ENCODE results near the gene FLNB.

The FLNB gene

GRCh38 chr3:58104151-58104550 is 95.9 kb downstream of the FLNB start:
- no peak for DNase-seq
- H3K27me3 ChIP-seq: no peaks in the 10 kb centered on the region
- no peak for TF ChIP-seq CTCF (IDR thresholded peaks at IDR 0.05; ENCODE audit: low read depth, low read length)
- H3K4me1 ChIP-seq: no peaks in the 10 kb centered on the region
- H3K4me3 ChIP-seq (ENCODE audit: low read depth, low read length): no peak overlapping the region
- no peaks in the 10 kb centered on the region for H3K36me3 ChIP-seq
- H3K9me3 ChIP-seq: no peaks in the 10 kb centered on the region

- Histone ChIP-seq H3K9me3 (no peaks in the 10 kb centered on the region), H3K27me3 (no peaks in the 10 kb centered on the region), H3K4me3 (ENCODE audit: low read depth, low read length) (no peak overlapping the region), H3K4me1 (no peaks in the 10 kb centered on the region), H3K36me3 (no peaks in the 10 kb centered on the region; the same call in 1 of the 2 replicates)
- DNase-seq: no peak
- no peak for TF ChIP-seq CTCF (IDR thresholded peaks at IDR 0.05; ENCODE audit: low read depth, low read length)
Observed at GRCh38 chr3:58104712-58105111, 96.5 kb downstream of the FLNB start.

- H3K4me3 ChIP-seq (ENCODE audit: low read depth, low read length): no peak overlapping the region
- no peak for DNase-seq
- H3K36me3 ChIP-seq: no peaks in the 10 kb centered on the region; the same call in 1 of the 2 replicates
- no peaks in the 10 kb centered on the region for H3K27me3 ChIP-seq
- H3K4me1 ChIP-seq: no peaks in the 10 kb centered on the region
- H3K9me3 ChIP-seq: no peaks in the 10 kb centered on the region
- no peak for TF ChIP-seq CTCF (IDR thresholded peaks at IDR 0.05; ENCODE audit: low read depth, low read length)
Observed at GRCh38 chr3:58105196-58105595, 97.0 kb downstream of the FLNB start.

GRCh38 chr3:58106061-58106460 is 97.8 kb downstream of the FLNB start:
- Histone ChIP-seq H3K4me1 (no peaks in the 10 kb centered on the region), H3K9me3 (no peaks in the 10 kb centered on the region), H3K36me3 (no peaks in the 10 kb centered on the region; the same call in 1 of the 2 replicates), H3K27me3 (no peaks in the 10 kb centered on the region), H3K4me3 (ENCODE audit: low read depth, low read length) (no peak overlapping the region)
- DNase-seq: no peak
- TF ChIP-seq CTCF (IDR thresholded peaks at IDR 0.05; ENCODE audit: low read depth, low read length): no peak

GRCh38 chr3:58106640-58107039 is 98.4 kb downstream of the FLNB start:
- H3K36me3 ChIP-seq: no peaks in the 10 kb centered on the region; the same call in 1 of the 2 replicates
- H3K4me1 ChIP-seq: no peaks in the 10 kb centered on the region
- H3K27me3 ChIP-seq: no peaks in the 10 kb centered on the region
- no peak overlapping the region for H3K4me3 ChIP-seq (ENCODE audit: low read depth, low read length)
- no peak for DNase-seq
- TF ChIP-seq CTCF (IDR thresholded peaks at IDR 0.05; ENCODE audit: low read depth, low read length): no peak
- no peaks in the 10 kb centered on the region for H3K9me3 ChIP-seq

GRCh38 chr3:58107597-58107996 is 99.4 kb downstream of the FLNB start:
- Histone ChIP-seq H3K4me3 (ENCODE audit: low read depth, low read length) (no peak overlapping the region), H3K36me3 (no peaks in the 10 kb centered on the region; the same call in 1 of the 2 replicates)

More at GRCh38 chr3:58107597-58107996, 99.4 kb downstream of the FLNB start:
- Histone ChIP-seq H3K27me3 (no peaks in the 10 kb centered on the region), H3K4me1 (no peaks in the 10 kb centered on the region), H3K9me3 (no peaks in the 10 kb centered on the region)
- TF ChIP-seq CTCF (IDR thresholded peaks at IDR 0.05; ENCODE audit: low read depth, low read length): no peak
- DNase-seq: no peak
